Rectal smooth muscle tissue (tissue), 1 donor: ENCODE results near the gene MAPRE2.

Experiments used
- H3K27ac ChIP-seq: one replicate; pipeline ENCODE4 v1.7.0; 2013; ENCODE audit warnings: low read depth, low read length, inconsistent platforms
- H3K27me3 ChIP-seq: one replicate; pipeline ENCODE4 v1.7.0; 2013; ENCODE audit warnings: low read length; ENCODE audit not compliant: control insufficient read depth, insufficient read depth
- H3K36me3 ChIP-seq: one replicate; pipeline ENCODE4 v1.7.0; 2013; ENCODE audit warnings: low read length; ENCODE audit not compliant: control insufficient read depth, insufficient read depth
- H3K4me1 ChIP-seq: one replicate; pipeline ENCODE4 v1.7.0; 2013; ENCODE audit warnings: low read length; ENCODE audit not compliant: control insufficient read depth, insufficient read depth
- H3K4me3 ChIP-seq: one replicate; pipeline ENCODE4 v1.7.0; 2013; ENCODE audit warnings: low read length
- H3K9ac ChIP-seq: one replicate; pipeline ENCODE4 v1.7.0; 2013; ENCODE audit warnings: low read length

The MAPRE2 gene

DNA sequence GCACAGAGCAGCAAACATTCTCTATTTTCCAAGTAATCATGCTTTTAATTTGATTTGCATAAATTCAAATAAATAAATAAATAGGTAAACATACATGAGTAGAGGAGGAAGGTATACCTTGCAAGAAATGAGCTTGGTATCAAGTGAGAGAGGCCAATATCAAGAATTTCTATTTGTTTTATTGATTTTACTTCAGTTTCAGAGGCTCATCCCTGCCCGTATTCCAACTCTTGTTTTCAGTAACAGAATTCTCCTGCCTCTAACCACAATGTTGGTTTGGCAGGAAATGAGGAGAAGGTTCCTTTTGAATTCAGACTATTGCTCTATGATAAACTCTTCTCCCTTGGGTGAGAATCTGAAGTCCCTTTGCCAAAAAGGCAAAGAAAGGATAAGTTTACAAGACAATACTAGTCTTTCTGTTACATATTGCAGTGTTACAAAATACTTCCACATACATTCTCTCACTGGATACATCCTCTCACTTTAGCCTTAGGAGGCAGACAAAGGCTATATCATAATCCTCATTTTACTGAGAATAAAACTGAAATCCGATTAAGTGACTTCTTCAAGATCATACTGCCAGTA lies 131.3 kb downstream of the MAPRE2 start:
- H3K9ac ChIP-seq = no peak overlapping the region
- no peaks in the 10 kb centered on the region for H3K4me1 ChIP-seq
- H3K27ac ChIP-seq = no peak overlapping the region
- no peaks in the 10 kb centered on the region for H3K36me3 ChIP-seq
- H3K4me3 ChIP-seq = no peak overlapping the region
- H3K27me3 ChIP-seq = no peaks in the 10 kb centered on the region

DNA sequence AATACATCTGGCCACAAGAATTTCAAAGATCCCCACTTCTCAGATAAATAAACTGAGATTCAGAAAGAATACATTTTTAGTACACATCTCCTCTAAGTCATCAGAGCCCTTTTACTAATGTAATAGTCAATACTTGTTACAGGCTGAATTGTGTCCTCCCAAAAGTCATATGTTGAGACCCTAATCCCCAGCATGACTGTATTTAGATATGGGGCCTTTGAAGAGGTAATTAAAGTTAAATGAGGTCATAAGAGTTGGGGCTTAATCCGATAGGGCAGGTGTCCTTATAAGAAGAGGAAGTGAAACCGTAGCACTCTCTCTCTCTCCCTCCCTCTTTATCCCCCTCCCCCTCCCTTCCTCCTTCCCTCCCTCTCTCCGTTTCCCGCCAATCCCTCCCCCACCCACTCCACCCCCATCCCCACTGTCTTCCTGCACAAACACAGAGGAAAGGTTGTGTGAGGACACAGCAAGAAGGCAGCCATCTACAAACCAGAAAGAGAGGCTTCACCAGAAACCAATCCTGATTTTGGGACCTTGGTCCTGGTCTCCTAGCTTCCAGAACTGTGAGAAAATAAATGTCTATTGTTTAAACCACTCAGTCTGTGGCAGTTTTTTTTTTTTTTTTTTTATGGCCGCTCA lies 133.0 kb downstream of the MAPRE2 start:
- Histone ChIP-seq H3K27ac (no peak overlapping the region), H3K27me3 (no peaks in the 10 kb centered on the region), H3K4me3 (no peak overlapping the region), H3K9ac (no peak overlapping the region), H3K4me1 (no peaks in the 10 kb centered on the region), H3K36me3 (no peaks in the 10 kb centered on the region)

DNA sequence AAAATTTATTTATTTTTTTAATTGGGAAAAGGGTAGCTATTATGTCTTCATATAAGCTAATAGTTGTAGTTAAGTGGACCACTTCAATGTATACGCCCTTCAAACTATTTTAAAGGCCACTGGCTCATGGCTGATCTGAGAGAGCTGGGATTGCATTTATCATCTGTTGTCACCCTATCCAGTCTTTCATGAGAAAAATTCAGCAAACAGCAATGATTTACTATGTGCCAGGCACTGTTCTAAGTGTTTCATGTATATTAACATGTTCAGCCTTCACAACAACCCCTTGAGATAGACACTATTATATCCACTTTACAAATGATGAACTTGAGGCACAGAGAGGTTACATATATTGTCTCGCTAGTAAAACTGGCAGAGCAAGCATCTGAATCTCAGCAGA lies 133.5 kb downstream of the MAPRE2 start:
- Histone ChIP-seq H3K36me3 (no peaks in the 10 kb centered on the region), H3K4me3 (no peak overlapping the region)

DNA sequence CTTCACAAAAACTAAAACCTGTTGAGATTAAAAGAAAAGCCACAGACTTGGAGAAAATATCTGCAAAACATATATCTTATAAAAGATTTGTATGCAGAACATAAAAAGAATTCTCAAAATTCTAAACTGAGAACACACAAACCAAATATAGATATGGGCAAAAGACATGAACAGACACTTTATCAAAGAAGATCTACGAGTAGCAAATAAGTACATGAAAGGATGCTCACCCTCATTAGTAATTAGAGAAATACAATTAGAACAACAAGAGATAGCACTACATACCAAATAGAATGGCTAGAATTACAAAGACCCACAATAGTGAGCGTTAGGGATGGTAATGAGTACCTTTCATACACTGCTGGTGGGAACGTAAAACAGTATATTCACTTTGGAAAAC lies 135.7 kb downstream of the MAPRE2 start:
- H3K36me3 ChIP-seq = no peaks in the 10 kb centered on the region
- no peak overlapping the region for H3K4me3 ChIP-seq
- H3K27ac ChIP-seq = no peak overlapping the region
- H3K4me1 ChIP-seq = no peaks in the 10 kb centered on the region
- H3K27me3 ChIP-seq = no peaks in the 10 kb centered on the region
- H3K9ac ChIP-seq = no peak overlapping the region

More for the DNA sequence above, 133.5 kb downstream of the MAPRE2 start:
- Histone ChIP-seq H3K27ac (no peak overlapping the region), H3K4me1 (no peaks in the 10 kb centered on the region), H3K9ac (no peak overlapping the region), H3K27me3 (no peaks in the 10 kb centered on the region)

DNA sequence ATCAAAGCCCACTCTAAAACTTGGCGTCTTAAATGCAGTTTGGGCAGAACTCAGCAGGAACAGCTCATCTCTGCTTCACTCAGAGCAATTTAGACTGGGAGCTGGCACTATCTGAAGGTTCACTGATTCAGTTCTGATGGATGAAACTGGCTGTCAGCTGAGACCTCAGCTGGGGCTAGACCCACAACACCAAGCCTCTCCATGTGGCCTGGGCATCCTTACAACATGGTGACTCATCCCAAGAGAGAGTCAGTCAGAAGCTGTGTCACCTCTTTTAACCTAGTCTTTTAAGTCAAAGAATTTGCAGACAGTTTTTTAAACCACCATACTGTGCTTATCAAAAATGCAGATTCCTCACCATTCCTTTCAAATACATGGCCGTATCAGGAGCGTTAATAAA lies 137.0 kb downstream of the MAPRE2 start:
- Histone ChIP-seq H3K27me3 (no peaks in the 10 kb centered on the region), H3K27ac (no peak overlapping the region), H3K4me3 (no peak overlapping the region), H3K4me1 (no peaks in the 10 kb centered on the region), H3K9ac (no peak overlapping the region), H3K36me3 (no peaks in the 10 kb centered on the region)

DNA sequence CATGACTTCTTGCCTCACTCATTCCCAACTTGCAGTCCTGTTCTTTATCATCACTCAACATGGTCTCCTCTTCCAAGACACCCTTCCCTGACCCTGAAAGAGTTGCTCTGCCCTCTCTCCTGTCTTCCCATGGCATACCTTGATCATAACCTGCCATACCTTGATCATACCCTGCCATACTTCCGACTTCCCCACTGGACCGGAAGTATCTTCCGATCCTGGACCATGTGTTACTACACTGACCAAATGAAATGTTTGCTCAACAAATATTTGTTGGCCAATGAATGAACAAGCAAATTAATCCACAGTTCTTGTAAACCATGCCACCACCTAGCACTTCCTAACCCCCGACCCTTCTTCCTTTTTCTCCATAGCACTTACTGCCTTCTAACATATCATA lies 138.7 kb downstream of the MAPRE2 start:
- Histone ChIP-seq H3K9ac (no peak overlapping the region), H3K27ac (no peak overlapping the region), H3K4me3 (no peak overlapping the region), H3K4me1 (no peaks in the 10 kb centered on the region), H3K27me3 (no peaks in the 10 kb centered on the region), H3K36me3 (no peaks in the 10 kb centered on the region)

DNA sequence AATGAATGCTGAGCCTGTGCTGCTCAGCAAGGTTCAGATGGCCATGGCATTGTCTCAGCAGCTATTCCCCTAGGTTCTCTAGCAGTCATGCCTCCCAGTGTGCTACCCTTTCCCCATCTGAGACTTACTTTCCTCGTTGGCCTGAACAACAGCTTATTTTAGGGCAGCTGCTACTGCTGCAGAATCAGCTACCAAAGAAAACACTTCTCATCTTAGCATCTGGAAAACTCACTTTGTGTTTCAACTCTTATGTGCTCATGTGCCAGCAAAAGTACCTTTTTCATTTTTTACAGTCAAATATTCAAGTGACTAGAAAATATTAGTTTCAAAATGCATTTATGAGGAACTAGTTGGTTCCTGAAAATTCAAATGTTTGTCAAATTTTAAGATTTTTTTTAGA lies 139.2 kb downstream of the MAPRE2 start:
- Histone ChIP-seq H3K4me1 (no peaks in the 10 kb centered on the region), H3K9ac (no peak overlapping the region)

DNA sequence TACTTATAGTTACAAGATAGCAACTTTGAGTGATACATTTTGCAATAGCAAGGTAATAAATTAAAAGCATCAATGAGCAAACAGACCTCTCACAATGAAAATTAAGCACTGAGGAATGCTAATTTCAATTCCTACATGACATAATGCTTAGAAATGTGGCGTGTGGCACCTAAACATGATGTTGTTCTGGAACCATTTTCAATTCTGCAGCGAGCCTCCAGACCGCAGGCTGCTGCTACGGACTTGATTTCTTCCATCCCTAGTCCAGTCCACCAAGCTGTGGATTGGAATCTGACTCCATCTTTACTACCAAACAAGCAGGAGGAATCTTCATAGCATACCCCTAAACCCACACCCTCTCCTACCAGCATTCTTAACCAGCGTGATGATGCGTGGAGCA lies 140.9 kb downstream of the MAPRE2 start:
- Histone ChIP-seq H3K27ac (no peak overlapping the region), H3K27me3 (no peaks in the 10 kb centered on the region), H3K36me3 (no peaks in the 10 kb centered on the region), H3K4me1 (no peaks in the 10 kb centered on the region), H3K9ac (no peak overlapping the region), H3K4me3 (no peak overlapping the region)

More for the DNA sequence above, 139.2 kb downstream of the MAPRE2 start:
- Histone ChIP-seq H3K27ac (no peak overlapping the region), H3K27me3 (no peaks in the 10 kb centered on the region), H3K36me3 (no peaks in the 10 kb centered on the region), H3K4me3 (no peak overlapping the region)

DNA sequence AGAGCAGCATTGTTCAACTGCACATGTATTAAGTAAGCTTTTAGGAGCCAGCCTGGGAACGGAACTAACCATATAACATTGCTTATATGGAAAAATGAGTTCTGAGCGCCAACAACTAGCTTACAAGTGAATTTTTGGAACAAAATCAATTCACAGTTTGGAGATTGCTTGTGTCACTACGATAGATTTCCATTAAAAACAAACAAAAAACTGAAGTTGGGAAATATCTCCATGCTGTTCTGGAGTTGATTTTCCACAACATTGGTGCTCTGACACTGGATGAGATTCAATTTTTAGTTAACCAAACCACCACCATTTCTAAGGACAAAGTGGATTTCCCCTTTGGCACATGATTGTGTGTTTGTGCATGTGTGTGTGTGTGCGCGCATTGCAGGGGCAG lies 142.7 kb downstream of the MAPRE2 start:
- H3K9ac ChIP-seq = no peak overlapping the region
- no peaks in the 10 kb centered on the region for H3K27me3 ChIP-seq
- no peak overlapping the region for H3K27ac ChIP-seq
- no peaks in the 10 kb centered on the region for H3K4me1 ChIP-seq
- no peaks in the 10 kb centered on the region for H3K36me3 ChIP-seq
- no peak overlapping the region for H3K4me3 ChIP-seq

DNA sequence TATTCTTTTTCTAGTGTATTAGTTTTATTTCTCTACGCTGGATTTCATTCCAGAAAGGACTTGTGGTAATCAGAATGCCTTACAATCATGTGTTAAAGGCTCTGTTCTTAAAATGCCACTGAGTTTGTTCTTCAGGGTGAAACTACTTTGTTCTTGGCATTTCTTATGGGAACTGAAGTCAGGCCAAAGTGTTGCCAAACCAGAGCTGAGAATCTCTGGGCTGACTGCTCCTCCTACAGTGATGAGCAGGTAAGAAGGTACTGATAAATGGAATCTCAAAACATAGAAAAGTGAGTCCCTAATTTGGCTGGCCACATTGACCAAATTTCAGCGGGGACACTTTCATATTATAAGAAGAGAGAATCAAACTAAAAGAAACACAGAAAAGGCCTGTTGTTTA lies 144.6 kb downstream of the MAPRE2 start:
- no peaks in the 10 kb centered on the region for H3K27me3 ChIP-seq
- H3K9ac ChIP-seq = no peak overlapping the region
- no peaks in the 10 kb centered on the region for H3K36me3 ChIP-seq
- no peak overlapping the region for H3K4me3 ChIP-seq
- H3K4me1 ChIP-seq = no peaks in the 10 kb centered on the region
- no peak overlapping the region for H3K27ac ChIP-seq

DNA sequence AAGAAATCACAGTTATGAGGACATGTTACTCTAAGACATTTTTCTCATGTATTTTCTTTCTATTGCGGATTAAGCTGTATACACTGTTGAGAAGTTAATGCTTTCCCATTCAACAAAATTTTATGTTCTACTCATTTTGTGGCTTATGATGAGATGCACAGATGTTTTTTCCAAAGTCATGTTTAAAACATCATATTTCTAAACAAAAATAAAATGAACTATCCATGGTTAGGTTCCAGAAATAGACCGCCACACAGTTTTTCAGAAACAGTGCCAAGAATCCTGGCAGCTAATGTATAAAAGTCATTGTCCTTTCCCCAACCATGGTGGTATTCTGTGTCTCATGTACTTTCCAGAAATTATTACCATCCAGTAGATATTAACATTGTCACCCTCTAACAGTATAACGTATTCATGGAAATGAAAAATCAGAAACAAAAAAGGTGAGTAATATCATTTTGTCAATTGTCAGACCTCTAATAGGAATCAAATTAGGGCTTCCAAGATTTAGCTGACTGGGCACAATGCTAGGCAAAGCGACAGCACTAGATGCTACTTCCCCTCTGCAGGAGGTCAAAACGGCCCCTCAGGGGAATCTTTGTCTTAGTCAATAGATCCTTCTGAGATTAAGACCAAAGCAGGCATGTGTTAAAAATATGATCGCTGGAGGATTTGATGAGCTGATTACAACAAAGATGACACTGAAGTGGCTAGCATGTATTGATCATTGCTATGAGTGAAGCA lies 145.2 kb downstream of the MAPRE2 start:
- Histone ChIP-seq H3K4me3 (no peak overlapping the region), H3K27ac (no peak overlapping the region), H3K4me1 (no peaks in the 10 kb centered on the region)

DNA sequence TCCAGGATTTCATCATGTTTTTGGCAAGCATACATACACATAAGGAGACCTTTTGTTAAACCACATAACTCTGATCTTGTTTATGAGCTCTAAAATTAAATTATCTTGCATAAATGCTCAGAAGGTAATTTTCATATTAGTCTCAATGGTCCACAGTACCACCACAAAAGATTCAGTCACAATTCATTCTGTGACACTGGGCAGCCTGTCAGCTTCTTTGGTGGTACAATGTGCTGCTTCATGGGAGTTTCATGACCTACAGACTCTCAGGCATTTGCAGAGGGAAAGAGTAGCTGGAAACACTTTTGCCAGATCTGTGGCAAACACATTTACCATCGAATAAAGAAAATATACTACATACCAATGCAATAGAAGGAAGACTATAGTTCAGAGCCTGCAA lies 148.3 kb downstream of the MAPRE2 start:
- Histone ChIP-seq H3K36me3 (no peaks in the 10 kb centered on the region), H3K4me3 (no peak overlapping the region), H3K9ac (no peak overlapping the region), H3K27me3 (no peaks in the 10 kb centered on the region), H3K27ac (no peak overlapping the region), H3K4me1 (no peaks in the 10 kb centered on the region)

More for the DNA sequence above, 145.2 kb downstream of the MAPRE2 start:
- no peaks in the 10 kb centered on the region for H3K36me3 ChIP-seq
- H3K27me3 ChIP-seq = no peaks in the 10 kb centered on the region
- no peak overlapping the region for H3K9ac ChIP-seq
